Thyroid gland (tissue), 4 donors: ENCODE results near the gene EFNB2. TPM values are rescaled to one million over a fixed set of nuclear protein-coding genes. Genes with fewer than 3 reads are reported as not detected.

Experiments
- DNase-seq, 2 donors: peaks; one replicate each; pipeline ENCODE4 v3.0.0-alpha.2; 2019
- H3K27ac ChIP-seq, 3 donors: fragments of 200-600 bp; sonication (generic); 1 replicate in 2 of 3; 2 replicates in 1 of 3; pipeline ENCODE4 v1.5.1; 2016 to 2019; ENCODE audit warnings: mild to moderate bottlenecking in 1 of 3, moderate library complexity in 1 of 3
- H3K27me3 ChIP-seq: fragments of 200-600 bp; sonication (generic); one replicate; pipeline ENCODE4 v1.5.1; 2019
- H3K36me3 ChIP-seq, 2 donors: fragments of 200-600 bp; sonication (generic); one replicate each; pipeline ENCODE4 v1.5.1; 2016 to 2019
- H3K4me1 ChIP-seq, 2 donors: fragments of 200-600 bp; sonication (generic); one replicate each; pipeline ENCODE4 v1.5.1; 2017 to 2019
- H3K4me3 ChIP-seq, 3 donors: fragments of 200-600 bp; sonication (generic); replicated peaks in 1 of 3; 1 replicate in 2 of 3; 2 replicates in 1 of 3; pipeline ENCODE4 v1.5.1; 2016; ENCODE audit warnings: mild to moderate bottlenecking in 1 of 3
- H3K9me3 ChIP-seq: fragments of 200-600 bp; sonication (generic); one replicate; pipeline ENCODE4 v1.5.1; 2017
- CTCF ChIP-seq, 6 experiments: fragments of 200-600 bp in 3 of 6; fragments of 450-650 bp in 3 of 6; sonication (generic) in 3 of 6; IDR thresholded peaks; one replicate each; pipeline ENCODE4 v1.5.1; 2016 to 2019; ENCODE audit warnings: antibody characterized with exemption in 6 of 6, mild to moderate bottlenecking in 2 of 6, inconsistent platforms in 1 of 6, moderate library complexity in 1 of 6
- POLR2A ChIP-seq, 2 donors: fragments of 450-650 bp; IDR thresholded peaks; one replicate each; pipeline ENCODE4 v1.6.1; 2017; ENCODE audit warnings: antibody characterized with exemption in 2 of 2, mild to moderate bottlenecking in 2 of 2, moderate library complexity in 1 of 2
- WGBS, 2 donors: methylation state at CpG; one replicate each; pipeline ENCODE4 v1.1.5; 2017; 5-methylcytosine and 5-hydroxymethylcytosine counted together
- intact Hi-C: fragments of 100-400 bp; cut with DNase I; formaldehyde crosslinking; loops from one replicate; pipeline ENCODE4 v1.15.1; 2023
- total RNA-seq, 4 donors: library from RNA; depleted of rRNA; stranded (reverse); fragments of >200 nt; gene quantifications; one replicate each; pipeline ENCODE4 v1.2.3, GENCODE V29; 2016

EFNB2 gene
- total RNA-seq, 4 donors from 2014 or later: 10.8 to 22.5 (median 17.0) TPM

- 4 to 6% methylated on average over 41 to 48 of the region's 50 CpGs for WGBS, 2 donors
- Histone ChIP-seq H3K9me3 (no peaks in the 10 kb centered on the region), H3K27me3 (no peaks in the 10 kb centered on the region), H3K4me1 (peaks cover 0 to 6% of the 10 kb centered on the region in 2 donors), H3K27ac (peak overlapping the region in 2 of 3 donors; percentile 19 to 59), H3K4me3 (peak overlapping the region; percentile 43 to 86 (median 68)), H3K36me3 (no peaks in the 10 kb centered on the region)
- intact Hi-C loops: loop anchor here (10.0 kb wide), 1 partner anchor 452 kb away; no protein-coding TSS in a partner anchor
- peak; percentile 83 to 96 (median 93) for TF ChIP-seq CTCF (IDR thresholded peaks at IDR 0.05)
- no peak for TF ChIP-seq POLR2A (IDR thresholded peaks at IDR 0.05)
- DNase-seq: peak; percentile 89 to 93
Measured at GRCh38 chr13:106536244-106537034, 977 bp upstream of the EFNB2 start.

- no peak for TF ChIP-seq CTCF (IDR thresholded peaks at IDR 0.05)
- no peak for TF ChIP-seq POLR2A (IDR thresholded peaks at IDR 0.05)
- H3K36me3 ChIP-seq: no peaks in the 10 kb centered on the region
- intact Hi-C loops: loop anchor here (10.0 kb wide), 1 partner anchor 450 kb away; no protein-coding TSS in a partner anchor
- H3K9me3 ChIP-seq: no peaks in the 10 kb centered on the region
- H3K4me3 ChIP-seq: peak overlapping the region; percentile 35 to 68 (median 63)
- peak overlapping the region; percentile 22 to 77 (median 73) for H3K27ac ChIP-seq
- peak; percentile 12 to 45 for DNase-seq
- H3K27me3 ChIP-seq: no peaks in the 10 kb centered on the region
- 1% methylated on average over 27 to 41 of the region's 121 CpGs for WGBS, 2 donors
- peaks cover 0 to 6% of the 10 kb centered on the region in 2 donors for H3K4me1 ChIP-seq
Measured at GRCh38 chr13:106534639-106535551, 567 bp downstream of the EFNB2 start.

GRCh38 chr13:106533943-106534638, 1.4 kb downstream of the EFNB2 start:
- TF ChIP-seq CTCF (IDR thresholded peaks at IDR 0.05) (no peak), POLR2A (IDR thresholded peaks at IDR 0.05) (no peak)
- peak; percentile 54 to 61 for DNase-seq
- 2% methylated on average over 28 to 61 of the region's 66 CpGs for WGBS, 2 donors
- H3K9me3 ChIP-seq: no peaks in the 10 kb centered on the region
- intact Hi-C loops: loop anchor here (10.0 kb wide), 1 partner anchor 449 kb away; no protein-coding TSS in a partner anchor
- H3K27me3 ChIP-seq: no peaks in the 10 kb centered on the region
- peaks cover 0 to 6% of the 10 kb centered on the region in 2 donors for H3K4me1 ChIP-seq
- peak overlapping the region; percentile 35 to 68 (median 63) for H3K4me3 ChIP-seq
- H3K36me3 ChIP-seq: no peaks in the 10 kb centered on the region
- H3K27ac ChIP-seq: peak overlapping the region; percentile 22 to 77 (median 73)

- peaks cover 0 to 6% of the 10 kb centered on the region in 2 donors for H3K4me1 ChIP-seq
- H3K27me3 ChIP-seq: no peaks in the 10 kb centered on the region
- TF ChIP-seq POLR2A (IDR thresholded peaks at IDR 0.05): no peak
- peak in 4 of 6 experiments; percentile 31 to 76 (median 49) for TF ChIP-seq CTCF (IDR thresholded peaks at IDR 0.05)
- peak overlapping the region; percentile 44 to 77 (median 73) for H3K27ac ChIP-seq
- WGBS, 2 donors: 5 to 9% methylated on average over 39 to 44 of the region's 44 CpGs
- H3K4me3 ChIP-seq: peak overlapping the region in 2 of 3 donors; percentile 63 to 68
- no peaks in the 10 kb centered on the region for H3K36me3 ChIP-seq
- peak; percentile 86 to 90 for DNase-seq
- no peaks in the 10 kb centered on the region for H3K9me3 ChIP-seq
- intact Hi-C loops: loop anchor here (10.0 kb wide), 1 partner anchor 449 kb away; no protein-coding TSS in a partner anchor
Measured at GRCh38 chr13:106533101-106533942, 2.1 kb downstream of the EFNB2 start.
